GM23338 (cell line): Measurements from ENCODE around the gene ZNF429. TPM values are rescaled to one million over a fixed set of nuclear protein-coding genes. Genes with fewer than 3 reads are reported as not detected.

Source experiments
- ATAC-seq: fragments of 200-7000 bp; cut with Tn5 transposase; 3 replicates; pipeline ENCODE4 v1.9.1; 2020
- DNase-seq: peaks from one replicate; pipeline ENCODE4 v3.0.0-alpha.2; 2015; ENCODE audit warnings: low spot score
- H2AFZ ChIP-seq: fragments of 200-600 bp; sonication (generic); 2 replicates; pipeline ENCODE4 v1.8.0; 2016; ENCODE audit warnings: antibody characterized with exemption, mild to moderate bottlenecking, moderate library complexity
- H3F3A ChIP-seq: fragments of 200-600 bp; sonication (generic); replicated peaks from 2 replicates; pipeline ENCODE4 v1.8.0; 2017; ENCODE audit warnings: antibody characterized with exemption, mixed run types, low read depth
- H3K27ac ChIP-seq: fragments of 200-600 bp; sonication (generic); 2 replicates; pipeline ENCODE4 v1.6.1; 2016; ENCODE audit warnings: low read depth
- H3K27me3 ChIP-seq: fragments of 200-600 bp; sonication (generic); 2 replicates; pipeline ENCODE4 v1.8.0; 2016; ENCODE audit warnings: mild to moderate bottlenecking, mixed run types, moderate library complexity; ENCODE audit not compliant: insufficient read depth
- H3K36me3 ChIP-seq: fragments of 200-600 bp; sonication (generic); 2 replicates; pipeline ENCODE4 v1.8.0; 2016; ENCODE audit warnings: mild to moderate bottlenecking; ENCODE audit not compliant: insufficient read depth
- H3K4me1 ChIP-seq: fragments of 200-600 bp; sonication (generic); 2 replicates; pipeline ENCODE4 v1.8.0; 2016; ENCODE audit warnings: mild to moderate bottlenecking, moderate library complexity; ENCODE audit not compliant: insufficient read depth
- H3K4me2 ChIP-seq: fragments of 200-600 bp; sonication (generic); 2 replicates; pipeline ENCODE4 v1.7.1; 2017; ENCODE audit warnings: mixed run types
- H3K4me3 ChIP-seq: fragments of 200-600 bp; sonication (generic); 2 replicates; pipeline ENCODE4 v1.6.1; 2016; ENCODE audit warnings: mixed run types
- H3K79me2 ChIP-seq: fragments of 200-600 bp; sonication (generic); replicated peaks from 2 replicates; pipeline ENCODE4 v1.8.0; 2017; ENCODE audit warnings: mild to moderate bottlenecking; ENCODE audit not compliant: insufficient read depth
- H3K9me2 ChIP-seq: fragments of 200-600 bp; sonication (generic); 2 replicates; pipeline ENCODE4 v1.8.0; 2017; ENCODE audit not compliant: insufficient read depth
- H4K20me1 ChIP-seq: fragments of 200-600 bp; sonication (generic); replicated peaks from 2 replicates; pipeline ENCODE4 v1.8.0; 2017; ENCODE audit warnings: mild to moderate bottlenecking; ENCODE audit not compliant: insufficient read depth
- H3K27ac Mint-ChIP-seq: 2 replicates; pipeline ENCODE4 v1.8.0; 2020; ENCODE audit warnings: inconsistent platforms, mild to moderate bottlenecking, moderate library complexity, mixed read lengths
- H3K27me3 Mint-ChIP-seq: 3 replicates; pipeline ENCODE4 v1.8.0; 2022; ENCODE audit warnings: low read depth, mild to moderate bottlenecking, moderate library complexity, mixed read lengths, inconsistent platforms; ENCODE audit not compliant: insufficient read depth, poor library complexity
- H3K36me3 Mint-ChIP-seq: 3 replicates; pipeline ENCODE4 v1.8.0; 2021; ENCODE audit warnings: low read depth, mild to moderate bottlenecking, inconsistent platforms, moderate library complexity, mixed read lengths
- H3K4me1 Mint-ChIP-seq: 3 replicates; pipeline ENCODE4 v1.8.0; 2020; ENCODE audit warnings: mild to moderate bottlenecking, inconsistent platforms, mixed read lengths
- H3K4me3 Mint-ChIP-seq: 3 replicates; pipeline ENCODE4 v1.8.0; 2021; ENCODE audit warnings: moderate library complexity, mild to moderate bottlenecking, inconsistent platforms, mixed read lengths
- H3K9me3 Mint-ChIP-seq: 3 replicates; pipeline ENCODE4 v1.8.0; 2020; ENCODE audit warnings: moderate library complexity, mild to moderate bottlenecking, inconsistent platforms, mixed read lengths
- CREB1 ChIP-seq: fragments of 250-450 bp; sonication (Bioruptor Pico); IDR thresholded peaks from 2 replicates; pipeline ENCODE4 v1.5.0; 2020; ENCODE audit warnings: low read depth, mild to moderate bottlenecking, moderate library complexity
- ETS1 ChIP-seq: IDR thresholded peaks from 2 replicates; pipeline ENCODE4 v1.6.1; 2016; ENCODE audit warnings: antibody characterized with exemption
- EZH2 ChIP-seq: fragments of 200-600 bp; sonication (generic); IDR thresholded peaks from one replicate; pipeline ENCODE4 v1.8.0; 2017; ENCODE audit warnings: antibody characterized with exemption, mild to moderate bottlenecking, low read depth; ENCODE audit not compliant: unreplicated experiment
- EZH2phosphoT487 ChIP-seq: fragments of 200-600 bp; sonication (generic); IDR thresholded peaks from one replicate; pipeline ENCODE4 v1.8.1; 2018; ENCODE audit warnings: antibody characterized with exemption; ENCODE audit not compliant: unreplicated experiment
- JUNB ChIP-seq: IDR thresholded peaks from one replicate; pipeline ENCODE4 v1.6.1; 2016; ENCODE audit warnings: antibody characterized with exemption; ENCODE audit not compliant: unreplicated experiment
- NANOG ChIP-seq: IDR thresholded peaks from 2 replicates; pipeline ENCODE4 v1.6.1; 2016; ENCODE audit warnings: antibody characterized with exemption, borderline replicate concordance
- POLR2AphosphoS5 ChIP-seq: IDR thresholded peaks from 2 replicates; pipeline ENCODE4 v1.6.1; 2016; ENCODE audit warnings: antibody characterized with exemption, low read depth
- REST ChIP-seq: IDR thresholded peaks from one replicate; pipeline ENCODE4 v1.6.1; 2018; ENCODE audit warnings: antibody characterized with exemption; ENCODE audit not compliant: unreplicated experiment
- STAT1 ChIP-seq: IDR thresholded peaks from one replicate; pipeline ENCODE4 v1.6.1; 2016; ENCODE audit warnings: antibody characterized with exemption; ENCODE audit not compliant: unreplicated experiment
- ZNF114 ChIP-seq: fragments of 250-450 bp; sonication (Bioruptor Pico); IDR thresholded peaks from 2 replicates; pipeline ENCODE4 v1.5.0; 2020; ENCODE audit warnings: mild to moderate bottlenecking, moderate library complexity
- ZNF331 ChIP-seq: fragments of 250-450 bp; sonication (Bioruptor Pico); IDR thresholded peaks from 2 replicates; pipeline ENCODE4 v1.5.0; 2020; ENCODE audit warnings: low read depth, mild to moderate bottlenecking, moderate library complexity
- polyA plus RNA-seq: library from polyadenylated mRNA; unstranded; fragments of >200 nt; fragmentation: Nextera tagmentation; extraction: Ambion mirVana; gene quantifications from 2 replicates; pipeline ENCODE4 v1.2.1, GENCODE V29; 2016
- total RNA-seq: library from RNA; depleted of rRNA; stranded (reverse); fragments of >200 nt; shearing (Covaris generic); gene quantifications from 2 replicates; pipeline ENCODE4 v1.2.3, GENCODE V29; 2014
- TF ChIP-seq, protein P1 (sequence below): fragments of 250-450 bp; sonication (Bioruptor Pico); IDR thresholded peaks from 2 replicates; pipeline ENCODE4 v1.5.0; 2020; ENCODE audit warnings: mild to moderate bottlenecking, moderate library complexity

ZNF429 gene
- total and polyA plus RNA-seq, 2 experiments from 2014 or later: 13.4 to 18.9 TPM

DNA sequence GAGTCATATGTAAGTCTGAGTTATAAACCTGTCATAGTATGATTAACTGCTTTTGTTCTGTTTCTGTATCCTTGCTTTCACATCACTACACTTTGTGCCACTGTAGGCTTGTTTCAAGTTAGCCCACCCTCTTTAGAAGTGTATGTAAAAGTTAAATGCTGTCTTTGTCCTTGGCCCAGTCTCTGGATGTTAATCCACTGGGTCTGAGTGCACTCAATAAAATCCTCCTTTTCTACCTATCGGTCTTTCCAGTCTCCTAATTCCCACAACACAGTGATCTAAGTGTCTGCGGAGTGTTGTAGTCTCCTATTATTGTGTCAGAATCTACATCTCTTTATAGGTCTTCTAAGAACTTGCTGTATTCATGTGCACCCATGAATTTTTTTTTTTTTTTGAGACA, 14.1 kb downstream of the ZNF429 start (continued):
- no peak for TF ChIP-seq POLR2AphosphoS5
- no peak for TF ChIP-seq ETS1
- no peak for TF ChIP-seq NANOG
- TF ChIP-seq EZH2: no peak
- no peak for TF ChIP-seq JUNB
- no peak for TF ChIP-seq EZH2phosphoT487
- TF ChIP-seq ZNF114 (CRISPR knock-in tag): no peak
- no peak for TF ChIP-seq CREB1 (CRISPR knock-in tag)

- Histone ChIP-seq H3K4me2 (no peak overlapping the region), H2AFZ (no peak overlapping the region), H3K27ac (no peak overlapping the region), H3K36me3 (peaks cover 29% of the 10 kb centered on the region), H3K9me2 (no peaks in the 10 kb centered on the region), H3K27me3 (no peaks in the 10 kb centered on the region), H3F3A (no peaks in the 10 kb centered on the region), H3K79me2 (no peaks in the 10 kb centered on the region), H3K4me3 (no peak overlapping the region), H4K20me1 (no peaks in the 10 kb centered on the region), H3K4me1 (no peaks in the 10 kb centered on the region)
- Mint-ChIP-seq H3K9me3 (peaks cover 71% of the 10 kb centered on the region), H3K4me3 (no peak overlapping the region), H3K27me3 (no peaks in the 10 kb centered on the region), H3K36me3 (peaks cover 90% of the 10 kb centered on the region), H3K27ac (no peak overlapping the region), H3K4me1 (no peaks in the 10 kb centered on the region)
- ATAC-seq (no peak), DNase-seq (no peak)
- TF ChIP-seq STAT1: no peak
- TF ChIP-seq ZNF114 (CRISPR knock-in tag): no peak
- no peak for TF ChIP-seq NANOG
- no peak for TF ChIP-seq ETS1
- no peak for TF ChIP-seq ZNF331 (CRISPR knock-in tag)
- TF ChIP-seq, protein P1, sequence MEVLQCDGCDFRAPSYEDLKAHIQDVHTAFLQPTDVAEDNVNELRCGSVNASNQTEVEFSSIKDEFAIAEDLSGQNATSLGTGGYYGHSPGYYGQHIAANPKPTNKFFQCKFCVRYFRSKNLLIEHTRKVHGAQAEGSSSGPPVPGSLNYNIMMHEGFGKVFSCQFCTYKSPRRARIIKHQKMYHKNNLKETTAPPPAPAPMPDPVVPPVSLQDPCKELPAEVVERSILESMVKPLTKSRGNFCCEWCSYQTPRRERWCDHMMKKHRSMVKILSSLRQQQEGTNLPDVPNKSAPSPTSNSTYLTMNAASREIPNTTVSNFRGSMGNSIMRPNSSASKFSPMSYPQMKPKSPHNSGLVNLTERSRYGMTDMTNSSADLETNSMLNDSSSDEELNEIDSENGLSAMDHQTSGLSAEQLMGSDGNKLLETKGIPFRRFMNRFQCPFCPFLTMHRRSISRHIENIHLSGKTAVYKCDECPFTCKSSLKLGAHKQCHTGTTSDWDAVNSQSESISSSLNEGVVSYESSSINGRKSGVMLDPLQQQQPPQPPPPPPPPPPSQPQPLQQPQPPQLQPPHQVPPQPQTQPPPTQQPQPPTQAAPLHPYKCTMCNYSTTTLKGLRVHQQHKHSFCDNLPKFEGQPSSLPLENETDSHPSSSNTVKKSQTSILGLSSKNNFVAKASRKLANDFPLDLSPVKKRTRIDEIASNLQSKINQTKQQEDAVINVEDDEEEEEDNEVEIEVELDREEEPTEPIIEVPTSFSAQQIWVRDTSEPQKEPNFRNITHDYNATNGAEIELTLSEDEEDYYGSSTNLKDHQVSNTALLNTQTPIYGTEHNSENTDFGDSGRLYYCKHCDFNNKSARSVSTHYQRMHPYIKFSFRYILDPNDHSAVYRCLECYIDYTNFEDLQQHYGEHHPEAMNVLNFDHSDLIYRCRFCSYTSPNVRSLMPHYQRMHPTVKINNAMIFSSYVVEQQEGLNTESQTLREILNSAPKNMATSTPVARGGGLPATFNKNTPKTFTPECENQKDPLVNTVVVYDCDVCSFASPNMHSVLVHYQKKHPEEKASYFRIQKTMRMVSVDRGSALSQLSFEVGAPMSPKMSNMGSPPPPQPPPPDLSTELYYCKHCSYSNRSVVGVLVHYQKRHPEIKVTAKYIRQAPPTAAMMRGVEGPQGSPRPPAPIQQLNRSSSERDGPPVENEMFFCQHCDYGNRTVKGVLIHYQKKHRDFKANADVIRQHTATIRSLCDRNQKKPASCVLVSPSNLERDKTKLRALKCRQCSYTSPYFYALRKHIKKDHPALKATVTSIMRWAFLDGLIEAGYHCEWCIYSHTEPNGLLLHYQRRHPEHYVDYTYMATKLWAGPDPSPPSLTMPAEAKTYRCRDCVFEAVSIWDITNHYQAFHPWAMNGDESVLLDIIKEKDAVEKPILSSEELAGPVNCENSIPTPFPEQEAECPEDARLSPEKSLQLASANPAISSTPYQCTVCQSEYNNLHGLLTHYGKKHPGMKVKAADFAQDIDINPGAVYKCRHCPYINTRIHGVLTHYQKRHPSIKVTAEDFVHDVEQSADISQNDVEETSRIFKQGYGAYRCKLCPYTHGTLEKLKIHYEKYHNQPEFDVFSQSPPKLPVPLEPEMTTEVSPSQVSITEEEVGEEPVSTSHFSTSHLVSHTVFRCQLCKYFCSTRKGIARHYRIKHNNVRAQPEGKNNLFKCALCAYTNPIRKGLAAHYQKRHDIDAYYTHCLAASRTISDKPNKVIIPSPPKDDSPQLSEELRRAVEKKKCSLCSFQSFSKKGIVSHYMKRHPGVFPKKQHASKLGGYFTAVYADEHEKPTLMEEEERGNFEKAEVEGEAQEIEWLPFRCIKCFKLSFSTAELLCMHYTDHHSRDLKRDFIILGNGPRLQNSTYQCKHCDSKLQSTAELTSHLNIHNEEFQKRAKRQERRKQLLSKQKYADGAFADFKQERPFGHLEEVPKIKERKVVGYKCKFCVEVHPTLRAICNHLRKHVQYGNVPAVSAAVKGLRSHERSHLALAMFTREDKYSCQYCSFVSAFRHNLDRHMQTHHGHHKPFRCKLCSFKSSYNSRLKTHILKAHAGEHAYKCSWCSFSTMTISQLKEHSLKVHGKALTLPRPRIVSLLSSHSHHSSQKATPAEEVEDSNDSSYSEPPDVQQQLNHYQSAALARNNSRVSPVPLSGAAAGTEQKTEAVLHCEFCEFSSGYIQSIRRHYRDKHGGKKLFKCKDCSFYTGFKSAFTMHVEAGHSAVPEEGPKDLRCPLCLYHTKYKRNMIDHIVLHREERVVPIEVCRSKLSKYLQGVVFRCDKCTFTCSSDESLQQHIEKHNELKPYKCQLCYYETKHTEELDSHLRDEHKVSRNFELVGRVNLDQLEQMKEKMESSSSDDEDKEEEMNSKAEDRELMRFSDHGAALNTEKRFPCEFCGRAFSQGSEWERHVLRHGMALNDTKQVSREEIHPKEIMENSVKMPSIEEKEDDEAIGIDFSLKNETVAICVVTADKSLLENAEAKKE: no peak
- TF ChIP-seq EZH2phosphoT487: no peak
- no peak for TF ChIP-seq EZH2
- TF ChIP-seq POLR2AphosphoS5: no peak
- TF ChIP-seq REST: no peak
- TF ChIP-seq CREB1 (CRISPR knock-in tag): no peak
- no peak for TF ChIP-seq JUNB
Measured at GRCh38 chr19:21532904-21533303, 27.5 kb downstream of the ZNF429 start.
